EL (cell line): ENCODE results near the gene MS4A8.
A peak's percentile ranks its signal among the peaks of the same experiment; 100 is the strongest.
"Not testable (repeated sequence)": the region's sequence is repeated elsewhere in the genome, so short reads cannot be mapped to it uniquely, and the experiment has no call there.

Experiments
- DNase-seq: peaks from one replicate; pipeline ENCODE4 v3.0.0-alpha.2; 2016

Gene MS4A8, protein sequence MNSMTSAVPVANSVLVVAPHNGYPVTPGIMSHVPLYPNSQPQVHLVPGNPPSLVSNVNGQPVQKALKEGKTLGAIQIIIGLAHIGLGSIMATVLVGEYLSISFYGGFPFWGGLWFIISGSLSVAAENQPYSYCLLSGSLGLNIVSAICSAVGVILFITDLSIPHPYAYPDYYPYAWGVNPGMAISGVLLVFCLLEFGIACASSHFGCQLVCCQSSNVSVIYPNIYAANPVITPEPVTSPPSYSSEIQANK

GRCh38 chr11:60699284-60699691 is at the start of gene MS4A8:
Gene MS4A8 (plus strand): TSS chr11:60699612. CDS start chr11:60700861, 1,249 bp downstream.
- no peak for DNase-seq

DNA sequence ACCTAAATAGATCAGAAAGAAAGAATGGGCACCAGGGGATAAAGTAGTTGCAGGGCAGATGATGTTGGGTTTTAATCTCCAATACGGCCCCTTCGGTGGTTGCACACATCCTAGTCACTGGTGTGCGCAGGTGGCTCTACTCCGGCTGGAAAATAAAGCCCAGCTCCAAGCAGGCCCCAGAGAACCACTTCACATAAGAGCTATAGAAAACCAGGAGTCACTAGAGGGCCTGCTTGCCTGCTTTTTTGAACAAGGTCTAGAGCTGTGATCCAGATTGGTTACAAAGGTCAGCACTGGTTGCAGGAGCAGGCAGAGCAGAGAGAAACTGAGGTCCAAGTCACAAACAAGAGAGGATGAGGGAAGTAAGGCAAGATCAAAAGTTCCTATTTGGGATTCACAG is 41.5 kb upstream of the MS4A8 start:
- DNase-seq: no peak

DNA sequence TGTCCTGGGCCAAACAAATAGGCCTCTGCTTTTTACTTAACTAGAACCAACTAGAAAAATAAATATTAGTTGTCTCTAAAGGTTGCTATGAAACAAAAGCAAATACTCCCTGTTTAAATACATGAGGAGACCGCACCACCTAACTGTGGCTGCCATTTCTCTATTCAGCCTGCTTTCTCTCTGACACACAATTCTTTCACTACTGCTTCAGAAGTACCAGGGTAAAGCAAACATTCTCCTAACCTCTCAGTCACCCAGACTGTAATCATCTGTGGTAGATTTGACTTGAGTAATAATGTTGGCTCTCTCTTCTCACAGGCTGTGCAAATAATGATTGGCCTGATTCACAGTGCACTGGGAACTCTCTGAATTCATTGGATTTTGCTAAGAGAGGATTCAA is 41.0 kb upstream of the MS4A8 start:
- no peak for DNase-seq

DNA sequence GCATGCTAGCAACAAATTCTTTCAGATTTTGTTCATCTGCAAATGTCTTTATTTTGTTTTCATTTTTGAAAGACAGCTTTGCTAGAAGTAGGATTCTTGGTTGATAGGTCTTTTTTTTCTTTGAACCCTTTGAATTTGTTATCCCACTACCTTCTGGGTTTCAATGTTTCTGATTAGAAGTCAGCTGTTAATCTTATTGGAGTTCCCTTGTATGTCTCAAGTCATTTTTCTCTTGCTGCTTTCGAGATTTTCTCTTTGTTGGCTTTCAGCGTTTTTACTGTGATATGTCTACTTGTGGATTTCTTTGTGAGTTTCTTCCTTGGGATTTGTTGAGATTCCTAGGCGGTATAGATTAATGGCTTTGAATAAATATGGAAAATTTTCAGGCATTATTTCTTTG is 27.2 kb upstream of the MS4A8 start:
- no peak for DNase-seq

DNA sequence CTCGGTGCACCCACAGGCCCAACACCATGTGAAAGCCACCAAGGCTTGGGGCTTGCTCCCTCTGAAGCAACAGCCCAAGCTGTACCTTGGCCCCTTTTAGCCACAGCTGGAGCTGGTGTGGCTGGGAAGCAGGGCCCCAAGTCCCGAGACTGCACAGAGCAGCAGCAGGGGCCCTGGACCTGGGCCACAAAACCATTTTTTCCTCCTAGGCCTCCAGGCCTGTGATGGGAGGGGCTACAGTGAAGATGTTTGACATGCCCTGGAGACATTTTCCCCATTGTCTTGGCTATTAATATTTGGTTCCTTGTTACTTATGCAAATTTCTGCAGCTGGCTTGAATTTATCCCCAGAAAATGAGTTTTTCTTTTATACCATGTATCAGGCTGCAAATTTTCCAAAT is 21.2 kb upstream of the MS4A8 start:
- not testable (repeated sequence) for DNase-seq

- DNase-seq: no peak
Observed at GRCh38 chr11:60679879-60680278, 19.5 kb upstream of the MS4A8 start.

DNA sequence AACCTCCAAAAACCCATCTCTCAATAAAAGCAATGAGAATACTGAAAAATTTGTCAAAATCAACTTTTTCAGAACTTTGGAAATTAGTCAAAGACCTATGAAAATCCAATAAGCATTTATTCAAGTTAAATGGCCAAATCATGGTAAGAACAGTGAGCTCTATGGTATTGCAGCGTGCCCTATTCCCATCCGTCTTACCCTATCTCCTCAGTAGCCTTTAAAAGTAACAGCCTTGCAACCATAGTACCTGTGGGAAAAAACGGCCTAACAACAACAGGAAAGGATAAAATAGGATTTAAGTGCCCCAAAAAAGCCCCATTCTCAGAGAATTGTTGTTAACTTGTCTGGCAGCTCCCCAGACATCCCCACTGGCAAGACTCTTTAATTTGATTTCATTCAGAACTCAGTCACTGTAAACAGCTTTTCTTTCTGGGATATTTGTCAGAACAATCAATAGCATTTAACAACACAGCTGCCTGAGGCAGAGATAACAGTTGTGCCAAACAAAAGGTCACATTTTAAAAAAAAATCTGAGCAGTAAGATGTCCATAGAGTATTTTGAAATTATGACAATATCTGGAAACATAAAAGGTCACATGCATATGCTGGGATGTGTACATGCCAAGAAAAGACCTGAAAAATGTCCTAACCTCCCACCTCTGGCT is 18.8 kb upstream of the MS4A8 start:
- no peak for DNase-seq

DNA sequence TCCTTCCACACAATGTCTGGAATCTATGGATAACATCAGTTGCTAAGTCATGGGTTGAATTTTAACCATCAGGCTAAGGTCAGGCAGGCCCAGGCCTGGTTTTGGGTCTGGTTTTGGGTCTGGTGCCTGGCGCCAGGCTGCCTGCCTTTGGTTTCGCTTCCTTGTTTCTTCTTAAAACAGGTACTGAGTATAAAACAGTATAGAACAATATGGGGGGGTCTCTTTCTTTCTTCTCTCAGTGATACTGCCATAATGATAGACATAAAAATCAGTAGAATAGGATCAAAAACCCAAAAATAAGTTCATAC is 14.9 kb upstream of the MS4A8 start:
- not testable (repeated sequence) for DNase-seq

DNA sequence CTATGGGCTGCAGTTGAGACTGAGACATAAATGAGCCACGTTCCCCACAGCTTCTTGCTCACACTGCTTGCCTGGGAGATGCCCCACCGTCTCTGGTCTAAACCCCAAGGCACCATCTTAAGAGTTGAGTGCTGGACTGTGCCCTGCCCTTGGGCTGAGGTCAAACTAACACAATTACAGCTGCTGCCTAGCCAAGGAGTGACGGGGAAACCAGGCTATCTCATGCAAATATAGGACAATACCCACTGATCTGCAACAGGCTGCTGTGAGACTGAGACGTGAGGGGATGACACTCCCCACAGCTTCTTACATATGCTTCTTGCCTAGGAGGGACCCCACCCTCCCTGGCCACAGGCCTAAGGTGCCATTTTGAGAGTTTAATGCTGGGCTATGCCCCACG is 7.8 kb upstream of the MS4A8 start:
- DNase-seq: no peak

DNA sequence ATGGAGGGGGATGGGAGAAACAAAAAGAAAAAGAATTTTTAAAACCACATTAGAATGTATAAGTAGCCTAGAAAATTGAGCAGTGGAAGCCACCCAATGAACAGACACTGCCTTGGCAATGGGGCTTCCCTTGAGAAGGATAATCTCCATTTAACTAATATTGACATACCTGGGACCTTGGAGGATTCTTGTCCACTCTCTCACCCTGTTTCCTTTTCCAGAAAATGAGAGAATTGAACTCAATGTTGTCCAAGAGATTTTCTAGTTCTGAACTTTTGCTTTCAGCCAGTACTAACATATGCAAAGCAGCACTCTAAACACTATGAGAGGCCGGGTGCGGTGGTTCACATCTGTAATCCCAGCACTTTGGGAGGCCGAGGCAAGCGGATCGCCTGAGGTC is 524 bp downstream of the MS4A8 start:
- no peak for DNase-seq

DNA sequence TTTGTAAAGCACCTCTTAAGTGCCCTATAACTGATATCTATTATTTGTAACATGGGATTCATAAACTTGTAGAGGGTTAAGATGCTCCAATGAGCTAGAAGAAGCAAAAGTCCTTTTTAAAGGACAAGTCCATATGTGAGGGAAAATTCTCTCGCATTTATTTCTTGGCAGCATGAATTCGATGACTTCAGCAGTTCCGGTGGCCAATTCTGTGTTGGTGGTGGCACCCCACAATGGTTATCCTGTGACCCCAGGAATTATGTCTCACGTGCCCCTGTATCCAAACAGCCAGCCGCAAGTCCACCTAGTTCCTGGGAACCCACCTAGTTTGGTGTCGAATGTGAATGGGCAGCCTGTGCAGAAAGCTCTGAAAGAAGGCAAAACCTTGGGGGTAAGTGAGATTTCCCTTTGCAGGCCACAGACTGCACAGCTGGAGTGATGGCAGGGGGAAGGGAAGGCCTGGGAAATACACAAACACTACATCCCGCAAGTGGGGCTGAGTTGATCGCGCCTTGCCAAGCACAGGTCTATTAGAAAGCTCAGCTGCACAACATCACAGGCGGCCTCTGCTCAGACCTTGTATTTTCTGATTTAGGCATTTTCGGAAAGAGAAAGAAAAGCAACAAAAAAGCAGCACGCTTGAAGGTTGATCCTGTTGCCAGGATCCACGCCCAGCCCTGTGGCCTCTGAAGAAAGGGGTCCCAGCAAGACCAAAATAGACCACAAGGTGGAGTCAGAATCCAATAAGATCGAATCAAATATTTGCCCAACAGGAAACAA is 1.5 kb downstream of the MS4A8 start:
- peak; percentile 14 for DNase-seq

GRCh38 chr11:60701469-60701818 is 2.0 kb downstream of the MS4A8 start:
- DNase-seq: no peak

DNA sequence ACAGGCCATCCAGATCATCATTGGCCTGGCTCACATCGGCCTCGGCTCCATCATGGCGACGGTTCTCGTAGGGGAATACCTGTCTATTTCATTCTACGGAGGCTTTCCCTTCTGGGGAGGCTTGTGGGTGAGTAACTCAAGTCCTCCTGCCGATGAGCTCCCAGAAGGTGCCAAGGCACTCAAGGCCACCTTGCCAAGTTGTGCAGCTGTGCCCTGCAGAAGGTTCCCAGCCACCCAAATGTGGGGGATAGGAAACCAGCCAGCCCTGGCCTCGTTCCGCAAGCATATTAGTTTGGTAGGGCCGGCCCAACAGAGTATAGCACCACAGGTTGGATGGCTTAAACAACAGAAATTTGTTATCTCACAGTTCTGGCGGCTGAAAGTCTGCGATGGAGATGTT is 4.0 kb downstream of the MS4A8 start:
- DNase-seq: no peak

- no peak for DNase-seq
Observed at GRCh38 chr11:60705895-60706294, 6.5 kb downstream of the MS4A8 start.

- DNase-seq: no peak
Observed at GRCh38 chr11:60706931-60707330, 7.5 kb downstream of the MS4A8 start.

- DNase-seq: no peak
Observed at GRCh38 chr11:60710482-60710881, 11.1 kb downstream of the MS4A8 start.

GRCh38 chr11:60711276-60711675 is 11.9 kb downstream of the MS4A8 start:
- DNase-seq: no peak

GRCh38 chr11:60713423-60713822 is 14.0 kb downstream of the MS4A8 start:
- not testable (repeated sequence) for DNase-seq

GRCh38 chr11:60717956-60718355 is 18.5 kb downstream of the MS4A8 start:
- DNase-seq: no peak

DNA sequence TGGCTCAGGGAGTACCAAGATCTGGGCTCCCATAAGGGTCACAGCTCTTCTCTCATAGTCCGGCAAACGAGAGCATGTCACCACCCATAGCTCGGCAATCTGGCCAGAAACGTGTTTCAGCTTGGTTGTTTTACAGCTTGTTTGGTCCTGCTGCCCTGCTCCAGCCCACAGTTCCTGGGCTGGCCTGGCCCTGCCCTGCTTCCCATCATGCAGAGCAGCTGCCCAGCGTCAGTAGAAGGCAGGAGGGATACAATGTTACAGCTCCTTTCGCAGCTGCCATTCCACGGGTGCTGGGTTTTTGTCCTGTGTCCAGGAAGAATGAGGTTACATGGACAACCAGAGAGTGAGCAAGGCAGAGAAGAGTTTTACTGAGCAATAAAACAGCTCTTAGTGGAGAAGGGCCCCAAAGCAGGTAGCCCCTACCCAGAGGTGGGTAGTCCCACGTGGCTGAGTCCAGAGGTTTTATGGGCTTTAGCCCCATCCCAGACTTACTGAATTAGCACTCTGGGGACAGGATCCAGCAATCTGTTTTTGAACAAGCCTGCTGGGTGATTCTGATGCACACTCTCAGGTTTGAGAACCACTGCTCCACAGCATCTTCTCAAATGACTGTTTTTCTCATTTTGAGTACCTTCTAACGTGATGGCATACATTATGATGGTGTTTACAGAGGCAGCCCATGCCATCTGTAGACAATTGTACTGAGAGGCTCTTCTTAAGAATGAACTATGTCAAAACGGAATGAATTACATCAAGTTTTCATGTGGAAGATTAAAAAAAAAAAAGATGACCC is 19.3 kb downstream of the MS4A8 start:
- DNase-seq: no peak

- no peak for DNase-seq
Observed at GRCh38 chr11:60719391-60719790, 20.0 kb downstream of the MS4A8 start.

GRCh38 chr11:60720460-60720859 is 21.0 kb downstream of the MS4A8 start:
- DNase-seq: no peak

- no peak for DNase-seq
Observed at GRCh38 chr11:60724420-60724819, 25.0 kb downstream of the MS4A8 start, which contains the start of gene MS4A18. Gene MS4A18 (plus strand): TSS chr11:60724720.
